Measurements from ENCODE around the gene RIC8B.

- TF ChIP-seq CTCF (IDR thresholded peaks at IDR 0.05; ENCODE audit: low read depth, low read length) (no peak), EZH2phosphoT487 (IDR thresholded peaks at IDR 0.05; ENCODE audit: low read depth) (no peak)
Measured at GRCh38 chr12:106885026-106885425, 110.5 kb downstream of the RIC8B start.
